Measurements from ENCODE around the gene LRRC7.

Gene LRRC7

DNA sequence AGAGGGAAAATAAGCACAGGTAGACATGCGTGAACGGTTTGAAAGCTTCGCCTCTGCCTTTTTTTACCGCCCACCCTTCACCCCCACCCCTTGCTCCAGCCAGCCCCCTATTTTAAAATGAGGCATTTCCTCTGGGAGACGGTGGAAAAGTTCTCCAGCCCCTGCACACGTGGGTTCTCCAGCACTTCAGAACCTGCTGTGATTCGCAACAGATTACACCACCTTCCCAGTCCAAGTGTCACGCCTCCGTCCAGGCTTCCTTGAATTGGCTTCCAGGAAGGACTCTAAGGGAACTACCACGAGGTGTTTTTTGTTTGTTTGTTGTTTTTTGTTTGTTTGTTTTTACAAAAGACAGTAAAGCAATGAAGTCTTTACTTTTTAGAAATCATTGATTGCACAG, 2.6 kb downstream of the LRRC7 start:
- Mint-ChIP-seq H3K36me3 (ENCODE audit: low read depth) (no peaks in the 10 kb centered on the region), H3K4me1 (peaks cover 26% of the 10 kb centered on the region)
- no peak for TF ChIP-seq CTCF (IDR thresholded peaks at IDR 0.05; ENCODE audit: unreplicated experiment in 3 of 3)

DNA sequence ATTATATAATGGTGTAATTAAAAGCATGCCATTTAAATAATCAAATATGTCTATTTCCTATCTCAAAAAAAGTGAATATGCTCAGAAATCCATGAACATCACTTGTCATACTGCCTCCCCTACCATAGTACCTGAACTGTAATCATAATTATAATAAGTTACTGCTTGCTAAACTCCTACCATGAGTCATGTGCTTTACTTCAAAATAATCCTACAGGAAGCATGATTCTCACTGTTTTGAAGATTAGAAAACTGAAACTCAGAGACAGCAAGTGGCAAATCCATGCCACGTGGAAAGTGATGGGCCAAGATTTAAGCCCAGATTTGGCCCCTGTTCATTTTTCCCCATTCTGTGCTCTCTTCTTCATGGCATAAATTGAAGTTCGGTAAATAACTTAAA, 5.2 kb downstream of the LRRC7 start:
- peaks cover 51% of the 10 kb centered on the region for H3K27me3 Mint-ChIP-seq (ENCODE audit: low read depth)
- no peak for TF ChIP-seq CTCF (IDR thresholded peaks at IDR 0.05; ENCODE audit: unreplicated experiment in 3 of 3)
- peaks cover 3% of the 10 kb centered on the region for H3K9me3 Mint-ChIP-seq
- peaks cover 20% of the 10 kb centered on the region for H3K4me1 Mint-ChIP-seq
- no peak overlapping the region for H3K4me3 Mint-ChIP-seq
- no peaks in the 10 kb centered on the region for H3K36me3 Mint-ChIP-seq (ENCODE audit: low read depth)
- H3K27ac Mint-ChIP-seq: no peak overlapping the region

More for the DNA sequence above, 2.6 kb downstream of the LRRC7 start:
- Mint-ChIP-seq H3K27me3 (ENCODE audit: low read depth) (peaks cover 73% of the 10 kb centered on the region), H3K9me3 (no peaks in the 10 kb centered on the region), H3K27ac (peak overlapping the region in 2 of 3 experiments; percentile 58 to 76), H3K4me3 (peak overlapping the region; percentile 69 to 84 (median 84))

DNA sequence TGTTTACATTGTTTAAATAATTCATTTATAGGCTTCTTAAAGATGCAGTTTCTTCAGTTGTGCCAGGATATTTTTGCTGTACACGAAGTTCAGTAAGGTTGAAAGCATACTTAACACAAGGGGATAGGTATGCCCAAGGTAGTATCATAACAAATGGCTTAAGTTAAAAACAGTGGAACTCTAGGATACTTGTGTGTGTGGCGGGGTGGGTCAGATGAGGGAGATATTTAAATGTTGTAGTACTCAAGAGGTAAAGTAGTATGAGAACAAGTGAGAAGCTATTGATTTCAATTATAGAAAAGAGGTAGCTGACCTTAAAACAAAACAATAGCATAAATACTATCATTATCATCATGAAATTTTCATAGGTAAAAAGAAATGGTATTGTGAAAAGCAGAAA, 6.2 kb downstream of the LRRC7 start:
- no peak overlapping the region for H3K4me3 Mint-ChIP-seq
- TF ChIP-seq CTCF (IDR thresholded peaks at IDR 0.05; ENCODE audit: unreplicated experiment in 3 of 3): no peak
- no peak overlapping the region for H3K27ac Mint-ChIP-seq
- peaks cover 18% of the 10 kb centered on the region for H3K4me1 Mint-ChIP-seq
- H3K27me3 Mint-ChIP-seq (ENCODE audit: low read depth): peaks cover 43% of the 10 kb centered on the region
- H3K36me3 Mint-ChIP-seq (ENCODE audit: low read depth): no peaks in the 10 kb centered on the region
- H3K9me3 Mint-ChIP-seq: peaks cover 3% of the 10 kb centered on the region

DNA sequence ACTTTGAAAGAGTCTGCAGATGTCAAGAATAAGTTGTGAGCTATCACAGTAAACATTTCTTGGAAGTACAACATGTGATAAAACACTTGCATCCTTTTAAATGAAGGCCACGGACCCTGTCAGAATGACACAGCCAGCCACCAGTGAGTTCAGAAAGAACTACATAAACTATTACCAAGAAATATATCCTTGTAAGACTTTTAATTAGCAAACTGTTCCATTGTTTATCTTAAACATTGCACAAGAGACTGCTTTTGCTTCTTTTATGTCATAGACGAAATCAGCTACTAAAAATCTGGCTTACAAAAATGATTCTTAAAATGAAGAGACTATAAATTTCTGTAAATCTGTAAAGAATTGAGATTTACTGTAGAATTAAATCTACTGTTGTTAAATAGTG, 17.9 kb downstream of the LRRC7 start:
- TF ChIP-seq CTCF (IDR thresholded peaks at IDR 0.05; ENCODE audit: unreplicated experiment in 3 of 3): no peak
- Mint-ChIP-seq H3K27ac (peak overlapping the region in 1 of 3 experiments; percentile 4), H3K36me3 (ENCODE audit: low read depth) (no peaks in the 10 kb centered on the region), H3K9me3 (no peaks in the 10 kb centered on the region), H3K4me1 (no peaks in the 10 kb centered on the region), H3K27me3 (ENCODE audit: low read depth) (no peaks in the 10 kb centered on the region), H3K4me3 (no peak overlapping the region)

DNA sequence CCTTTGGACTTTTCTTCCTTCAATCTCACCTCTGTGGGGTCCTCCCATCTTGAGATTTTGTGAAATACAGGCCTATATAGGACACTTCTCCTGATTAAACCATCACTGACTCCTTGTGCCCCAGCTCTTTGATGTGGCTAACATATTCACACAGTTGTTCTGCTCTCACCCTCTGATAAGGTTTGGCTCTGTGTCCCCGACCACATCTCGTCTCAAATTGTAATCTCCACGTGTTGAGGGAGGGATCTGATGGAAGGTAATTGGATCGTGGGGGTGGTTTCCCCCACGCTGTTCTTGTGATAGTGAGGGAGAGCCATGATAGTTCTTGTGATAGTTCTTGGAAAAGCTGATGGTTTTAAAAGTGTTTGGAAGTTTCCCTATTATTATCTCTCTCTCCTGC, 19.7 kb downstream of the LRRC7 start:
- Mint-ChIP-seq H3K4me3 (no peak overlapping the region), H3K27ac (peak overlapping the region in 1 of 3 experiments; percentile 14), H3K27me3 (ENCODE audit: low read depth) (no peaks in the 10 kb centered on the region), H3K36me3 (ENCODE audit: low read depth) (no peaks in the 10 kb centered on the region), H3K4me1 (peaks cover 6% of the 10 kb centered on the region), H3K9me3 (no peaks in the 10 kb centered on the region)
- TF ChIP-seq CTCF (IDR thresholded peaks at IDR 0.05; ENCODE audit: unreplicated experiment in 3 of 3): no peak

DNA sequence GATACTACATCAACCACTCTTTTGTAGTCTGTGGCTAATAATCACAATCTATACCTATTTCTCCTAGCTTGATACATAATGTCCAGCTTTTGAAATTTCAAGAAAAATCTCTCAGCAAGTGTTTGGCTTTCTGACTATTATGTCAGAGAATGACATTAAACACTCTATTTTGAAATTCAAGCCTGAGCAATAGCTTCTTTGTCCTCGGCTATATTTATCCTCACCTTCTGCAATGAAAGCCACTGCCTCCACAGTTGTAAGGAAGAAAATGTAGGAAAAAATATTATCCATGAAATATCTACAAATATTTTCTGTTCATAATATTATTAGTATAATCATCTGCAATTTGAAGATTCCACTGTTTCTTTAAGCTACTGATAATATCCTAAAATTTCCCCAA, 22.1 kb downstream of the LRRC7 start:
- Mint-ChIP-seq H3K27me3 (ENCODE audit: low read depth) (no peaks in the 10 kb centered on the region), H3K27ac (no peak overlapping the region), H3K4me3 (no peak overlapping the region), H3K4me1 (peaks cover 8% of the 10 kb centered on the region), H3K36me3 (ENCODE audit: low read depth) (no peaks in the 10 kb centered on the region), H3K9me3 (no peaks in the 10 kb centered on the region)
- TF ChIP-seq CTCF (IDR thresholded peaks at IDR 0.05; ENCODE audit: unreplicated experiment in 3 of 3): no peak
